PC-3 (cell line): ENCODE measurements around the gene STK11. TPM values are rescaled to one million over a fixed set of nuclear protein-coding genes. Genes with fewer than 3 reads are reported as not detected.
A peak's percentile ranks its signal among the peaks of the same experiment; 100 is the strongest.

Experiments
- ATAC-seq: fragments of 200-7000 bp; cut with Tn5 transposase; 2 replicates; pipeline ENCODE4 v1.9.1; 2020; ENCODE audit warnings: mild to moderate bottlenecking, moderate library complexity
- BruUV-seq: library from RNA; stranded (reverse); fragments of 400-500 nt; replicated peaks from 2 replicates; lab custom pipeline; 2021; lab: Mats Ljungman, UMichigan
- CTCF ChIA-PET: fragments of 300-600 bp; sonication (Branson Sonifier 250); formaldehyde crosslinking; loops from one replicate; lab custom pipeline; 2022; ENCODE audit warnings: antibody characterized with exemption; lab: Charles Lee
- POLR2A ChIA-PET: fragments of 300-600 bp; sonication (Branson Sonifier 250); formaldehyde crosslinking; loops from one replicate; lab custom pipeline; 2022; ENCODE audit warnings: antibody characterized with exemption; ENCODE audit not compliant: unreplicated experiment; lab: Charles Lee
- DNase-seq: peaks from one replicate; pipeline ENCODE4 v3.0.0-alpha.2; 2015
- H2AFZ ChIP-seq: fragments of 300-600 bp; sonication (generic); 2 replicates; pipeline ENCODE4 v1.6.0; 2016; ENCODE audit warnings: antibody characterized with exemption, low read length
- H3F3A ChIP-seq: fragments of 300-600 bp; sonication (generic); one replicate; pipeline ENCODE4 v1.6.0; 2017; ENCODE audit warnings: antibody characterized with exemption, low read length, control low read depth, mild to moderate bottlenecking; ENCODE audit not compliant: unreplicated experiment
- H3K27ac ChIP-seq: fragments of 300-600 bp; sonication (generic); 2 replicates; pipeline ENCODE4 v1.5.1; 2016; ENCODE audit warnings: mild to moderate bottlenecking, low read length
- H3K27me3 ChIP-seq: fragments of 300-600 bp; sonication (generic); 2 replicates; pipeline ENCODE4 v1.6.1; 2016; ENCODE audit warnings: low read length, mixed read lengths
- H3K36me3 ChIP-seq: fragments of 300-600 bp; sonication (generic); 2 replicates; pipeline ENCODE4 v1.6.1; 2016; ENCODE audit warnings: low read depth, mixed run types, low read length, mixed read lengths
- H3K4me1 ChIP-seq: fragments of 300-600 bp; sonication (generic); 2 replicates; pipeline ENCODE4 v1.5.1; 2016; ENCODE audit warnings: low read length; ENCODE audit not compliant: insufficient read depth
- H3K4me2 ChIP-seq: fragments of 300-600 bp; sonication (generic); 2 replicates; pipeline ENCODE4 v1.6.0; 2016; ENCODE audit warnings: low read length
- H3K4me3 ChIP-seq: fragments of 300-600 bp; sonication (generic); 2 replicates; pipeline ENCODE4 v1.5.1; 2016; ENCODE audit warnings: mild to moderate bottlenecking, low read length, mixed read lengths
- H3K79me2 ChIP-seq: fragments of 300-600 bp; sonication (generic); 2 replicates; pipeline ENCODE4 v1.6.1; 2017; ENCODE audit warnings: low read length, mixed read lengths
- H3K9ac ChIP-seq: fragments of 300-600 bp; sonication (generic); 2 replicates; pipeline ENCODE4 v1.6.0; 2016; ENCODE audit warnings: mild to moderate bottlenecking, low read length
- H3K9me2 ChIP-seq: fragments of 300-600 bp; sonication (generic); replicated peaks from 2 replicates; pipeline ENCODE4 v1.6.1; 2016; ENCODE audit warnings: mixed run types, low read length, mixed read lengths
- H3K9me3 ChIP-seq: fragments of 300-600 bp; sonication (generic); 2 replicates; pipeline ENCODE4 v1.6.1; 2016; ENCODE audit warnings: low read length, mixed read lengths
- H4K20me1 ChIP-seq: fragments of 300-600 bp; sonication (generic); 2 replicates; pipeline ENCODE4 v1.6.1; 2016; ENCODE audit warnings: low read length, mixed read lengths
- EZH2 ChIP-seq: fragments of 300-600 bp; sonication (generic); IDR thresholded peaks from one replicate; pipeline ENCODE4 v1.6.1; 2017; ENCODE audit warnings: antibody characterized with exemption, mild to moderate bottlenecking, low read length; ENCODE audit not compliant: unreplicated experiment
- EZH2phosphoT487 ChIP-seq: fragments of 300-600 bp; sonication (generic); IDR thresholded peaks from 2 replicates; pipeline ENCODE4 v1.6.1; 2018; ENCODE audit warnings: mild to moderate bottlenecking, antibody characterized with exemption, low read length, borderline replicate concordance
- intact Hi-C: fragments of 100-400 bp; cut with micrococcal nuclease; formaldehyde crosslinking; loops from 2 replicates; pipeline ENCODE4 v1.9.0; 2023
- total RNA-seq: library from RNA; depleted of rRNA; stranded (reverse); fragments of >200 nt; gene quantifications from 2 replicates; pipeline ENCODE4 v1.2.3, GENCODE V29; 2014
- TF ChIP-seq, protein P1 (sequence below): fragments of 300-600 bp; sonication (generic); conservative IDR thresholded peaks from 2 replicates; pipeline ENCODE4 v1.5.1; 2017; ENCODE audit warnings: antibody characterized with exemption, low read depth, mild to moderate bottlenecking, low read length

STK11 gene
- total RNA-seq, 1 experiment from 2014 or later: 82.4 TPM

GRCh38 chr19:1270854-1271527 is 65.4 kb downstream of the STK11 start:
- Histone ChIP-seq H3K4me1 (peaks cover 71% of the 10 kb centered on the region), H3K9me2 (no peaks in the 10 kb centered on the region), H3K27me3 (no peaks in the 10 kb centered on the region), H3K36me3 (peaks cover 6% of the 10 kb centered on the region; the same call in 1 of the 2 replicates), H3K79me2 (peaks cover 58% of the 10 kb centered on the region), H3K4me2 (peak overlapping the region; percentile 98), H3K9me3 (no peaks in the 10 kb centered on the region), H2AFZ (no peak overlapping the region), H3K27ac (peak overlapping the region; percentile 94; the same call in 1 of the 2 replicates), H3K4me3 (peak overlapping the region; percentile 71), H3K9ac (peak overlapping the region; percentile 85), H3F3A (no peaks in the 10 kb centered on the region), H4K20me1 (no peaks in the 10 kb centered on the region)
- TF ChIP-seq, protein P1, sequence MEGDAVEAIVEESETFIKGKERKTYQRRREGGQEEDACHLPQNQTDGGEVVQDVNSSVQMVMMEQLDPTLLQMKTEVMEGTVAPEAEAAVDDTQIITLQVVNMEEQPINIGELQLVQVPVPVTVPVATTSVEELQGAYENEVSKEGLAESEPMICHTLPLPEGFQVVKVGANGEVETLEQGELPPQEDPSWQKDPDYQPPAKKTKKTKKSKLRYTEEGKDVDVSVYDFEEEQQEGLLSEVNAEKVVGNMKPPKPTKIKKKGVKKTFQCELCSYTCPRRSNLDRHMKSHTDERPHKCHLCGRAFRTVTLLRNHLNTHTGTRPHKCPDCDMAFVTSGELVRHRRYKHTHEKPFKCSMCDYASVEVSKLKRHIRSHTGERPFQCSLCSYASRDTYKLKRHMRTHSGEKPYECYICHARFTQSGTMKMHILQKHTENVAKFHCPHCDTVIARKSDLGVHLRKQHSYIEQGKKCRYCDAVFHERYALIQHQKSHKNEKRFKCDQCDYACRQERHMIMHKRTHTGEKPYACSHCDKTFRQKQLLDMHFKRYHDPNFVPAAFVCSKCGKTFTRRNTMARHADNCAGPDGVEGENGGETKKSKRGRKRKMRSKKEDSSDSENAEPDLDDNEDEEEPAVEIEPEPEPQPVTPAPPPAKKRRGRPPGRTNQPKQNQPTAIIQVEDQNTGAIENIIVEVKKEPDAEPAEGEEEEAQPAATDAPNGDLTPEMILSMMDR: no peak
- TF ChIP-seq EZH2 (no peak), EZH2phosphoT487 (no peak)
- DNase-seq: no peak
- no peak for ATAC-seq
- no TSS peak for BruUV-seq
- POLR2A ChIA-PET: no interaction called here
- intact Hi-C loops: loop anchor here (10.0 kb wide), 1 partner anchor 84 kb away; a partner anchor contains a TSS
- CTCF ChIA-PET: no interaction called here

- peak overlapping the region; percentile 98 for H3K4me2 ChIP-seq
Measured at GRCh38 chr19:1271528-1272422, 66.2 kb downstream of the STK11 start.

More at GRCh38 chr19:1271528-1272422, 66.2 kb downstream of the STK11 start:
- no peak for TF ChIP-seq EZH2
- TF ChIP-seq EZH2phosphoT487: no peak
- TF ChIP-seq, protein P1: no peak
- H4K20me1 ChIP-seq: no peaks in the 10 kb centered on the region
- no peaks in the 10 kb centered on the region for H3F3A ChIP-seq
- H3K79me2 ChIP-seq: peaks cover 65% of the 10 kb centered on the region
- BruUV-seq: no TSS peak
- H3K27ac ChIP-seq: peak overlapping the region; percentile 17
- DNase-seq (no peak), ATAC-seq (no peak)
- H3K9ac ChIP-seq: peak overlapping the region; percentile 85
- CTCF ChIA-PET: interaction anchor here (0.7 kb wide), 1 partner anchor 28 kb away, joined by 6 read pairs; no protein-coding TSS in a partner anchor
- intact Hi-C loops: loop anchor here (10.0 kb wide), 1 partner anchor 83 kb away; a partner anchor contains a TSS
- peaks cover 75% of the 10 kb centered on the region for H3K4me1 ChIP-seq
- peaks cover 6% of the 10 kb centered on the region; the same call in 1 of the 2 replicates for H3K36me3 ChIP-seq
- H3K4me3 ChIP-seq: peak overlapping the region; percentile 71
- H2AFZ ChIP-seq: no peak overlapping the region
- no peaks in the 10 kb centered on the region for H3K9me3 ChIP-seq
- POLR2A ChIA-PET: interaction anchor here (0.5 kb wide), 1 partner anchor 13 kb away, joined by 10 read pairs; no protein-coding TSS in a partner anchor
- no peaks in the 10 kb centered on the region for H3K27me3 ChIP-seq
- no peaks in the 10 kb centered on the region for H3K9me2 ChIP-seq
